Measurements from ENCODE around the gene NOL6. TPM values are rescaled to one million over a fixed set of nuclear protein-coding genes. Genes with fewer than 3 reads are reported as not detected.

The NOL6 gene
- total RNA-seq, 1 experiment from 2014 or later = 36.4 TPM

DNA sequence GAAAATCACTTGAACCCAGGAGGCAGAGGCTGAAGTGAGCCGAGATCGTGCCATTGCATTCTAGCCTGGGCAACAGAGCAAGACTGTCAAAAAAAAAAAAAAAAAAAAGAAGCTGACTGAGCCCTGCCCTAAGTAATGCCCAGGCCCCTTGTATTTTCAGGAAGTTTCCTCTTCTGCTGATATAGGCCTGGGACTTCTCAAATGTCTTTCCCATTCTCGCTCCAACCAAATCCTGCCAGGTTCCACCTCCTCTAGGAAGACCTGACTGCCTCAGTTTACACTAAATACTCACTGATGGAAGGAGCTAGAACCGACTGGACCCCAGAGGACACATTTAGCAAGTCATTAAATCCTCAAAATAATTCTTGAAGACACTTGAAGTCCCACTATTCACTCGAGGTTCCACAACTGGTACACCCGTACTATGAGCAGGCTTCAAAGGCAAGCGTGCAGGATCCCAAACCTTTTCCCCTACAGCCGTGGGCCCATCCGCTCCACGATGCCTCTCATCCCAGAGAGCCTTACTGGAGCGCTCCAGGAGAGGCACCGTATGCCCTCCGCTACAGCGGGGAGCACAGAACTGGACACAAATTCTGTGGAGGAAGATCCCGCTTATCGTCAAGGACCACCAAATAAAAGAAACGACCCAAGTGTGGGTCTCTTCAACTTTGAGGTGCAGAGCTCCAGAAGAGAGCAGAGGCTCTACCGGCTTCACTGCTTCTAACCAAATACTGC, 676 bp downstream of the NOL6 start:
- CTCF ChIA-PET = interaction anchor here (0.6 to 4.1 kb wide), 14 partner anchors 8 to 249 kb away, joined by 3 to 24 read pairs (median 4); partner anchors contain the start of gene NFX1
- RAD21 ChIA-PET (ENCODE audit: low non-redundant PET in 1 of 2, low total read pairs in 2 of 2, uncharacterized antibody in 2 of 2, unreplicated experiment in 2 of 2) = interaction anchor here in 1 of 2 experiments (0.6 kb wide), 1 partner anchor 18 kb away, joined by 3 read pairs; no protein-coding TSS in a partner anchor
- Histone ChIP-seq H3K4me2 (ENCODE audit: low read length) (peak overlapping the region; percentile 81), H3K9ac (ENCODE audit: low read length) (peak overlapping the region; percentile 75), H2AFZ (ENCODE audit: low read depth, low read length, poor library complexity, severe bottlenecking) (no peak overlapping the region), H3K9me2 (ENCODE audit: insufficient read depth) (no peaks in the 10 kb centered on the region), H3K27ac (ENCODE audit: low read depth, low read length) (peak overlapping the region; percentile 27), H3K27me3 (ENCODE audit: insufficient read depth, low read length) (no peaks in the 10 kb centered on the region), H3K4me3 (replicated peaks in 1 of 2; ENCODE audit: low read depth in 1 of 2, low read length in 2 of 2) (peak overlapping the region; percentile 90 to 92), H3K36me3 (ENCODE audit: control insufficient read depth in 1 of 2, insufficient read depth in 2 of 2, low read length in 2 of 2) (peaks cover 17 to 32% of the 10 kb centered on the region in 2 experiments; a peak in 3 of 4 replicates), H3K4me1 (ENCODE audit: control insufficient read depth in 1 of 2, insufficient read depth in 2 of 2, low read length in 2 of 2) (peaks cover 8 to 16% of the 10 kb centered on the region in 2 experiments; a peak in 3 of 4 replicates), H3K9me3 (ENCODE audit: control insufficient read depth in 1 of 2, insufficient read depth in 1 of 2, low read depth in 1 of 2, low read length in 2 of 2) (no peaks in the 10 kb centered on the region), H4K20me1 (ENCODE audit: insufficient read depth) (no peaks in the 10 kb centered on the region), H3K79me2 (ENCODE audit: insufficient read depth, low read length) (peaks cover 39% of the 10 kb centered on the region)
- TF ChIP-seq ZFX (IDR thresholded peaks at IDR 0.05) (no peak), FOSL1 (IDR thresholded peaks at IDR 0.05; ENCODE audit: low read depth) (no peak), POLR2AphosphoS5 (IDR thresholded peaks at IDR 0.05; ENCODE audit: low read depth, low read length) (no peak), CEBPB (IDR thresholded peaks at IDR 0.05; ENCODE audit: low read depth) (no peak), ELF1 (IDR thresholded peaks at IDR 0.05; ENCODE audit: borderline replicate concordance, low read depth) (no peak), ZNF274 (IDR thresholded peaks at IDR 0.05; ENCODE audit: low read depth, low read length) (no peak)
- TF ChIP-seq, protein P1, sequence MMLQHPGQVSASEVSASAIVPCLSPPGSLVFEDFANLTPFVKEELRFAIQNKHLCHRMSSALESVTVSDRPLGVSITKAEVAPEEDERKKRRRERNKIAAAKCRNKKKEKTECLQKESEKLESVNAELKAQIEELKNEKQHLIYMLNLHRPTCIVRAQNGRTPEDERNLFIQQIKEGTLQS (IDR thresholded peaks at IDR 0.05) = no peak
- TF ChIP-seq, protein P2, sequence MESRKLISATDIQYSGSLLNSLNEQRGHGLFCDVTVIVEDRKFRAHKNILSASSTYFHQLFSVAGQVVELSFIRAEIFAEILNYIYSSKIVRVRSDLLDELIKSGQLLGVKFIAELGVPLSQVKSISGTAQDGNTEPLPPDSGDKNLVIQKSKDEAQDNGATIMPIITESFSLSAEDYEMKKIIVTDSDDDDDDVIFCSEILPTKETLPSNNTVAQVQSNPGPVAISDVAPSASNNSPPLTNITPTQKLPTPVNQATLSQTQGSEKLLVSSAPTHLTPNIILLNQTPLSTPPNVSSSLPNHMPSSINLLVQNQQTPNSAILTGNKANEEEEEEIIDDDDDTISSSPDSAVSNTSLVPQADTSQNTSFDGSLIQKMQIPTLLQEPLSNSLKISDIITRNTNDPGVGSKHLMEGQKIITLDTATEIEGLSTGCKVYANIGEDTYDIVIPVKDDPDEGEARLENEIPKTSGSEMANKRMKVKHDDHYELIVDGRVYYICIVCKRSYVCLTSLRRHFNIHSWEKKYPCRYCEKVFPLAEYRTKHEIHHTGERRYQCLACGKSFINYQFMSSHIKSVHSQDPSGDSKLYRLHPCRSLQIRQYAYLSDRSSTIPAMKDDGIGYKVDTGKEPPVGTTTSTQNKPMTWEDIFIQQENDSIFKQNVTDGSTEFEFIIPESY (IDR thresholded peaks at IDR 0.05; ENCODE audit: extremely low read depth, insufficient replicate concordance, low read length) = no peak
- intact Hi-C loops (cut with micrococcal nuclease) = no loop called here
- DNase-seq (ENCODE audit: low read depth, low spot score) (no peak), ATAC-seq (no peak)
- TSS peak; percentile 78 for BruUV-seq (replicated peaks)
- POLR2A ChIA-PET = interaction anchor here (0.7 to 1.6 kb wide), 15 partner anchors 9 to 449 kb away, joined by 3 to 27 read pairs (median 5); partner anchors contain the start of genes AQP3 and DNAJA1

All from HCT116 (cell line).